HG03045 (cell line): ENCODE measurements around the gene NAGS.
"Not testable (repeated sequence)": the region's sequence is repeated elsewhere in the genome, so short reads cannot be mapped to it uniquely, and the experiment has no call there.

Experiments
- ATAC-seq: cut with Tn5 transposase; IDR thresholded peaks from one replicate; pipeline ENCODE4 v1.9.1; 2021; ENCODE audit warnings: mild to moderate bottlenecking, moderate library complexity; ENCODE audit not compliant: unreplicated experiment

NAGS gene

GRCh38 chr17:44004077-44004760 lies at the start of gene NAGS:
NAGS (plus strand) TSS chr17:44004622; CDS start chr17:44004664, 42 bp downstream.
- no peak for ATAC-seq

- no peak for ATAC-seq
Observed at GRCh38 chr17:43956222-43956621, 48.2 kb upstream of the NAGS start.

DNA sequence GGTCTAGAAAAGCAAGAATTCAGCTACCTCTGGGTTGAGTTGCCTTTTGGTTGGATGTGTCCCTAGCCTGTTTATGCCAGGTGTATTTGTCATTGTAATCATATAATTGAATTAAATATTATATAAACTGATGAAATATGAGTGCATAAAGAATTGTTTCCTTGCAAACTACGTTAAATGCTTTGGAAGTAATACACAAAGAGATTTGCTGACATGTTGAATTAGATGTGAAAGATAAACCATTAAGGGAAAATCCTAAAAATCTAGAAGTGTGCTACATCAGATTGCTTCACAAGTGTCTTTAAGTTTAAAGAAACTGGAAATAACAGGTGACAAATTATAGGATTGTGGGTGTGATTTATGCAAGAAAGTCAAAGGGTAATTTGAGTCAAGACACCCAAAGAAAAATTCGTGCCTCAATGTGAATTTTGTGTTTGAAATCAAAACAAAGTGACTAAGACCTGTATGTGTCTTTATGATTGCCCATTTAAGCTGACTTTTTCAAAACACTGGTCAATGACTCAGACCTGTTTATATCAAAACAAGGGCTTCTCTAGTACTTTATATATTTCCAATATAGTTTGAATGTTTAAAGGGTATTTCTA lies 45.6 kb upstream of the NAGS start:
- ATAC-seq, result no peak

DNA sequence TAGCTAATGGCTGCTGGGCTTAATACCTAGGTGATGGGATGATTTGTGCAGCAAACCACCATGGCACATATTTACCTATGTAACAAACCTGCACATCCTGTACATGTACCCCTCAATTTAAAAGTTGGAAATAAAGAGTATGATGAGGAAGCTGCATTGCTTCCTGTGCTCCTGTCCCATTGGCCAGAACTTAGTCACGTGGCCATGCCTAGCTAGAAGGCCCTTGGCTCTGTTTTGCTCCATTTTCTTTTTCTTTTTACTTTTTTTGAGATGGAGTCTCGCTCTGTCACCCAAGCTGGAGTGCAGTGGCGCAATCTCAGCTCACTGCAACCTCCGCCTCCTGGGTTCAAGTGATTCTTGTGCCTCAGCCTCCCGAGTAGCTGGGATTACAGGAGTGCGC lies 43.1 kb upstream of the NAGS start:
- not testable (repeated sequence) for ATAC-seq

GRCh38 chr17:43961954-43962353 lies 42.5 kb upstream of the NAGS start:
- ATAC-seq, result no peak

- ATAC-seq, result no peak
Observed at GRCh38 chr17:43962479-43962878, 41.9 kb upstream of the NAGS start.

- ATAC-seq, result no peak
Observed at GRCh38 chr17:43966276-43966675, 38.1 kb upstream of the NAGS start.

- ATAC-seq, result no peak
Observed at GRCh38 chr17:43967251-43967875, 37.1 kb upstream of the NAGS start.

GRCh38 chr17:43970366-43970765 lies 34.1 kb upstream of the NAGS start:
- no peak for ATAC-seq

- ATAC-seq, result not testable (repeated sequence)
Observed at GRCh38 chr17:43971436-43971835, 33.0 kb upstream of the NAGS start.

DNA sequence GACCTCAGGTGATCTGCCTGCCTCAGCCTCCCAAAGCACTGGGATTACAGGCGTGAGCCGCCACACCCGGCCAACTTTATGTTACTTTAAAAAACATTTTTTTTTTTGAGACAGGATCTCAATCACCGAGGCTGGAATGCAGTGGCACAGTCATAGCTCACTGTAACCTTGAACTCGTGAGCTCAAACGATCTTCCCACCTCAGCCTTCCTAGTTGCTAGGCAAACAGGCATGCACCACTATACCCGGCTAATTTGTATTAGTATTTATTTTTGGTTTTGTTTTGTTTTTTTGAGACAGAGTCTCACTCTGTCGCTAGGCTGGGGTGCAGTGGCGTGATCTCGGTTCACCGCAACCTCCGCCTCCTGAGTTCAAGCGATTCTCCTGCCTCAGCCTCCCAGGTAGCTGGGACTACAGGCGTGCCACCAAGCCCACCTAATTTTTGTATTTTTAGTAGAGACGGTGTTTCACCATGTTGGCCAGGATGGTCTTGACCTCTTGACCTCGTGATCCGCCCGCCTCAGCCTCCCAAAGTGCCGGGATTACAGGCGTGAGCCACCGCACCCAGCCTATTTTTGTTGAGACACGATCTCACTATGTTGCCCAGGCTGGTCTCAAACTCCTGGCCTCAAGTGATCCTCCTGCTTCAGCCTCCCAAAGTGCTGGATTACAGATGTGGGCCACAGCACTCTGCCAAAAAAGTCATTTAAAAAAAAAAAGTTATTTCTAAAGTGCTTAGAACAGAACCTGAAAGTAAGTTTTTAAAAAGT lies 31.8 kb upstream of the NAGS start:
- ATAC-seq, result not testable (repeated sequence)

GRCh38 chr17:43974382-43975266 lies 29.8 kb upstream of the NAGS start:
- no peak for ATAC-seq

- ATAC-seq, result no peak
Observed at GRCh38 chr17:43975898-43976297, 28.5 kb upstream of the NAGS start.

DNA sequence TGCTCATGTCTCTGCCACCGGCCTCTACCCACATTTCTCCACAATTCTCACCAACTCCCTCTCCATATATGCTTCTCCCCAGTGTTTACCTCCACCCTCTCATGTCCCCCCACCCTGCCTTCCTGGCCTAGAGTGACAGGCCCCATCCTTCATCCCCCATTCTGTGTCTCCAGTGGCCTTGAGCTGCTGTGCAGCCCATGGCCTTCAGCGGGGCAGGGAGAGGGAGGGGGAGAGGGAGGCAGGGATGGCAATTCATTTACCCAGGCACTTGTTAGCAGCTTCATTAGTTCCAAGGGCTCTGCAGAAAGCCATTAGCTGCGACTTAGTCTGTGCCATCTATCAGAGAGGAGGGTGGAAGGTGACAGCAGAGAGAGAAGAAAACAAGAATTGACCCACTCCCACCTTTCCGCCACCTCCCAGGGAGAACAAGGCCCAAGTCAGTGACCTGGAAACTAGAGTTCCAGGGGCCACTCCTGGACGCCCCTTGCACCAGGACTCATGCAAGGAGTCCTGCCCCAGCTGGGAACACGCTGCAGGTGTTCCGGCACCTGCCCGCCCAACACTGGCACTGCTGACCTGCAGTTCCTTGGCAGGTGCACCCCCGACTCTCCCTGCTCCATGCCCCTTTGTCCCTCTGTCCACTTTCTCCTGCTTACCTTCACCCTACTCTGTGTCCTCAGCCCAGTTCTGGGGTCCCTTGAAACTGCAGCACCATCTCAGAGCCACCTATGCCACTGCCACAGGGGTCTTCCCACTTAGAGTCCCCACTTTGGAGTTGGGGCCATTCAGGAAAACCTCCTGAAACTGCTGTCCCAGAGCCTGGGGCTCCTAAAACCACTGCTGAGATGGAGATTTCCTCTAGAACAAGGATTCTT lies 27.2 kb upstream of the NAGS start:
- no peak for ATAC-seq

DNA sequence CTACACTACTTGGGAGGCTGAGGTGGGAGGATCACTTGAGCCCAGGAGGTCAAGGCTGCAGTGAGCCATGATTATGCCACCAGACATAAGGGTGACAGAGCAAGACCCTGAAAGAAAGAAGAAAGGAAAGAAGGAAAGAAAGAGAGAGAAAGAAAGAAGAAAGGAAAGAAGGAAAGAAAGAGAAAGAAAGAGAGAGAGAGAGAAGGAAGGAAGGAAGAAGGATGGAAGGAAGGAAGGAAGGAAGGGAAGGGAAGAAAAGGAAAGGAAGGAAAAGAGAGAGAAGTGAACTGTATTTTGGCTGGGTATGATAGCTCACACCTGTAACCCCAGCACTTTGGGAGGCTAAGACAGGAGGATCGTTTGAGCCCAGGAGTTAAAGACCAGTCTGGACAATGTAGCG lies 26.3 kb upstream of the NAGS start:
- no peak for ATAC-seq

- ATAC-seq, result no peak
Observed at GRCh38 chr17:43979011-43979410, 25.4 kb upstream of the NAGS start.

DNA sequence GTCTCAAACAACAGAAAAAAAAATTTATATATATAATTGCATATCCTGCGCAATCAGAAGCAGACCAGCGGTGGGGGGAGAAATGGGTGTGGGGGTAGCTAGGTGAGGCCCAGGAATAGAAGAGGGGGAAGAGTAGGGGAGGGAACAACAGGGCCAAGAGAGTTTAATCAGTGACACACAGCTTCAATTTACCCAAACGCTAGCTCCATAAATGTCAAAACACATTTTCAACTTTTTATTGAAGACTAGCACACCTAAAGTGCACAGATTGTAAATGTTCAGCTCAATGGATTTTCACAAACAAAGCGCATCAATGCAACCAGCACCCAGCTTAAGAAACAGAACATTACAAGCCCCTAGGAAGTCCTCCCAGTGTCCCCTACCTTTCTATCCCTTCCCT lies 24.8 kb upstream of the NAGS start:
- ATAC-seq, result no peak

GRCh38 chr17:43982171-43982570 lies 22.3 kb upstream of the NAGS start:
- ATAC-seq, result no peak

DNA sequence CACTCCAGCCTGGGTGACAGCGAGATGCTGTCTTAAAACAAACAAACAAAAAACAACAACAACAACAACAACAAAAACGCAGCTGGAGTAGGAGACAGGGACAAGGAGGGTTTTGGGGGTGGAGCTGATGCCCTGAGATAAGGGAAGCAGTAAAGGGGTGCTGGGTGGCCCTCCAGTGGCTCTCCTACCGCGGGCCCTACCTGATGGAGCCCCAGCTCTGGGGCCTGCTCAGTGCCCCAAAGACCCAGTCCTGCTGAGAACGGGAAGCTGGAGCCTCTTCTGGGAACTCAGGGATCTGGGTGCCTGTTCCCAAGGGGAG lies 21.3 kb upstream of the NAGS start:
- ATAC-seq, result no peak
